NB4 (cell line): Measurements from ENCODE around the gene AGBL4.

Experiments
- TF ChIP-seq, protein P1 (sequence below): IDR thresholded peaks from one replicate; pipeline ENCODE4 v1.5.1; 2012; ENCODE audit warnings: low read depth, low read length
- TF ChIP-seq, protein P2 (sequence below): IDR thresholded peaks from 2 replicates; pipeline ENCODE4 v1.6.1; 2011; ENCODE audit warnings: low read depth, low read length

DNA sequence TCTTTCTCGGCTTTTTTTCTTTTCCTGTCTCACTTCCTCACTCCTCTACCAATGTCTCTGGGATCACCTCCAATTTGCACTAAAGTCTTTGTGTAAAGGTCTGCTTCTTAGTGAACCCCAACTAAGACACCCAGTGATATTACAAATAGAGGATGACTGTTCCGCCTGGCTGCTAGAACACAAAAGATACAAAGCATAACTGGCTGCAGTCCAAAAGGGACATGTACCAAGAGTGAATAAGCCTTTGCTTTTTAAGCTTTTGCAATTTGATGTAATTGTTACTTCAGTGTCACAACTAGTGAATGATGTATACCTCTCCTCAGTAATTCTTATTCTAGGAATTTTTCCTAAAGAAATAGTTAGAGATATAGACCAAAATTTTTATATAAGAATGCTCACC, 1164.3 kb downstream of the AGBL4 start:
- TF ChIP-seq, protein P1, sequence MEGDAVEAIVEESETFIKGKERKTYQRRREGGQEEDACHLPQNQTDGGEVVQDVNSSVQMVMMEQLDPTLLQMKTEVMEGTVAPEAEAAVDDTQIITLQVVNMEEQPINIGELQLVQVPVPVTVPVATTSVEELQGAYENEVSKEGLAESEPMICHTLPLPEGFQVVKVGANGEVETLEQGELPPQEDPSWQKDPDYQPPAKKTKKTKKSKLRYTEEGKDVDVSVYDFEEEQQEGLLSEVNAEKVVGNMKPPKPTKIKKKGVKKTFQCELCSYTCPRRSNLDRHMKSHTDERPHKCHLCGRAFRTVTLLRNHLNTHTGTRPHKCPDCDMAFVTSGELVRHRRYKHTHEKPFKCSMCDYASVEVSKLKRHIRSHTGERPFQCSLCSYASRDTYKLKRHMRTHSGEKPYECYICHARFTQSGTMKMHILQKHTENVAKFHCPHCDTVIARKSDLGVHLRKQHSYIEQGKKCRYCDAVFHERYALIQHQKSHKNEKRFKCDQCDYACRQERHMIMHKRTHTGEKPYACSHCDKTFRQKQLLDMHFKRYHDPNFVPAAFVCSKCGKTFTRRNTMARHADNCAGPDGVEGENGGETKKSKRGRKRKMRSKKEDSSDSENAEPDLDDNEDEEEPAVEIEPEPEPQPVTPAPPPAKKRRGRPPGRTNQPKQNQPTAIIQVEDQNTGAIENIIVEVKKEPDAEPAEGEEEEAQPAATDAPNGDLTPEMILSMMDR: no peak
- TF ChIP-seq, protein P2, sequence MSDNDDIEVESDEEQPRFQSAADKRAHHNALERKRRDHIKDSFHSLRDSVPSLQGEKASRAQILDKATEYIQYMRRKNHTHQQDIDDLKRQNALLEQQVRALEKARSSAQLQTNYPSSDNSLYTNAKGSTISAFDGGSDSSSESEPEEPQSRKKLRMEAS: no peak
